Brain pericyte (primary cell): ENCODE measurements around the gene OR4D10.
"Not testable (repeated sequence)": the region's sequence is repeated elsewhere in the genome, so short reads cannot be mapped to it uniquely, and the experiment has no call there.

Experiments used
- DNase-seq: peaks from one replicate; pipeline ENCODE4 v3.0.0-alpha.2; 2012; ENCODE audit warnings: low read depth, low spot score

The OR4D10 gene

GRCh38 chr11:59473015-59473414, at the start of gene OR4D10:
Gene OR4D10 (plus strand): TSS chr11:59473315. CDS start chr11:59477430, 4,115 bp downstream.
- no peak for DNase-seq

- no peak for DNase-seq
Observed at GRCh38 chr11:59423835-59424234, 49.3 kb upstream of the OR4D10 start.

GRCh38 chr11:59425131-59425530, 48.0 kb upstream of the OR4D10 start:
- no peak for DNase-seq

GRCh38 chr11:59426361-59427067, 46.6 kb upstream of the OR4D10 start, which contains the start of gene OR5A2:
Gene OR5A2 (minus strand): TSS chr11:59426413. CDS start chr11:59422953, 3,460 bp downstream.
- no peak for DNase-seq

GRCh38 chr11:59427068-59427382, 46.1 kb upstream of the OR4D10 start:
- no peak for DNase-seq

GRCh38 chr11:59429924-59430516, 43.1 kb upstream of the OR4D10 start:
- DNase-seq: no peak

GRCh38 chr11:59436169-59436568, 36.9 kb upstream of the OR4D10 start, which contains the start of gene OR5A1:
Gene OR5A1 (plus strand): TSS chr11:59436469. CDS start chr11:59443169, 6,700 bp downstream.
- DNase-seq: no peak

- no peak for DNase-seq
Observed at GRCh38 chr11:59437770-59438169, 35.3 kb upstream of the OR4D10 start.

GRCh38 chr11:59445624-59446023, 27.5 kb upstream of the OR4D10 start:
- DNase-seq: not testable (repeated sequence)

- DNase-seq: no peak
Observed at GRCh38 chr11:59448484-59448883, 24.6 kb upstream of the OR4D10 start.

- no peak for DNase-seq
Observed at GRCh38 chr11:59456661-59457060, 16.5 kb upstream of the OR4D10 start, which contains the start of gene OR4D6. Gene OR4D6 (plus strand): TSS chr11:59456961. CDS start chr11:59456961, 0 bp downstream.

GRCh38 chr11:59459916-59460315, 13.2 kb upstream of the OR4D10 start:
- DNase-seq: no peak

GRCh38 chr11:59463190-59463641, 9.9 kb upstream of the OR4D10 start:
- DNase-seq: no peak

- no peak for DNase-seq
Observed at GRCh38 chr11:59475176-59475575, 2.1 kb downstream of the OR4D10 start.

- DNase-seq: no peak
Observed at GRCh38 chr11:59479906-59480305, 6.8 kb downstream of the OR4D10 start.

- DNase-seq: no peak
Observed at GRCh38 chr11:59480359-59480758, 7.2 kb downstream of the OR4D10 start.

GRCh38 chr11:59501931-59502330, 28.8 kb downstream of the OR4D10 start:
- no peak for DNase-seq

- DNase-seq: no peak
Observed at GRCh38 chr11:59503276-59503675, 30.2 kb downstream of the OR4D10 start, which contains the start of gene OR4D11. Gene OR4D11 (plus strand): TSS chr11:59503576. CDS start chr11:59503576, 0 bp downstream.

- DNase-seq: no peak
Observed at GRCh38 chr11:59510941-59511589, 38.0 kb downstream of the OR4D10 start, which contains the start of gene OR4D9. Gene OR4D9 (plus strand): TSS chr11:59511539. CDS start chr11:59514913, 3,374 bp downstream.

- no peak for DNase-seq
Observed at GRCh38 chr11:59511675-59512074, 38.6 kb downstream of the OR4D10 start.

- DNase-seq: not testable (repeated sequence)
Observed at GRCh38 chr11:59520139-59520538, 47.0 kb downstream of the OR4D10 start.

GRCh38 chr11:59520741-59521140, 47.6 kb downstream of the OR4D10 start:
- no peak for DNase-seq
